HG03354 (cell line): ENCODE measurements around the gene CADPS2.

Source experiments
- ATAC-seq: cut with Tn5 transposase; IDR thresholded peaks from one replicate; pipeline ENCODE4 v1.9.1; 2021; ENCODE audit warnings: mild to moderate bottlenecking; ENCODE audit not compliant: unreplicated experiment, poor library complexity, severe bottlenecking

CADPS2 gene

GRCh38 chr7:122492007-122492406 lies 394.3 kb downstream of the CADPS2 start:
- no peak for ATAC-seq

DNA sequence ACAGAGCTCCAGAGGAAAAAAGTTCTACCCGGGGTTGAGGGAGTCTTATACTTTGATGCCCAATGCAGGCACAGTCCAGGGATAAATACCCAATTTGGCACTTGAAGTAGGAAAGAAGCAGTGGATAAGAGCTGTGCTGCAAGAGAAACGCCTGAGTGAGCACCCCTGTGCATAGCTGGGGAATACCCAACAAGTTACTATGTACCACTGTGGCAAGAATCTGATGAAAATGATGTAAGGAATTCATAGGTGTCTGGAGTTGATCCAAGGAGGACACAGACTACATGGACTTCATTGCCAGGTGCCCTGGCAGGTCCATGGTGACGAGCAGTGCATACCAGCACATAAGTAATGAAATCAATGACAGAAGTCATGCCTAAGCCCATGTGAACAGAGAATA lies 398.0 kb downstream of the CADPS2 start:
- ATAC-seq: no peak

GRCh38 chr7:122487131-122487530 lies 399.1 kb downstream of the CADPS2 start:
- ATAC-seq: no peak

- ATAC-seq: no peak
Observed at GRCh38 chr7:122485856-122486255, 400.4 kb downstream of the CADPS2 start.

DNA sequence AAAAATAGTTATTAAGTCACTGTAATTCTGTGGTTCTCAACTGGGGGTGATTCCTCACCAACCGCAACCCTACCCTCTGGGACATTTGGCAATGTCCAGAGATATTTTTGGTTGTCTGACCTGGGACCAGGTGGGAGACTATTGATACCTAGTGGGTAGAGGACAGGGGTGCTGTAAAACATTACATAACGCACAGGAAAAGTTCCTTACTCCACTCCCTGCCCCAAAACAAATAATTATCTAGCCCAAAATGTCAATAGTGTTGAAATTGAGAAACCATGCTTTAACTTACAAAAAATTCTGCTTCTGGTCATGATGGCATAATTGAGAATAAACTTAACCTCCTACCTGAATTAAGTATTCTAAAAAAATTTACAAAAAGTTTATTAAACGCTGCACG lies 404.0 kb downstream of the CADPS2 start:
- ATAC-seq: no peak

- no peak for ATAC-seq
Observed at GRCh38 chr7:122470859-122471258, 415.4 kb downstream of the CADPS2 start.

DNA sequence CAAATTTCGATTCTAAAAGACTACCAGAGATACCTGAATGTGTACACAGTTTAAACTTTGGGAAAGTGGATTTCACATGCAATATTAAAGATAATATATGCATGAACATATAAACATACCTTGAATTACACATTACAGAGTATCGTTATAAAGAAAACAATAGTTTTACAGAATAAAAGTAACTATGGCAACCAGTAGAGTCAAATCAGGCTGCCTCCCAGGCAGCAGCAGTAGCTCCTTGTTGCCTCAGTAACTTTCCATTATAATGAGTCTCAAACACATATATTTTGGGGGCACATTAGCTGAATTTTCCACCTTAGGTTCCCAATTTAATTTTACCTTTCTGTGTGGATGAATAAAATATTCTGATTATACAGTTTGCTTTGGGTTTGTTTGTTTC lies 417.3 kb downstream of the CADPS2 start:
- no peak for ATAC-seq

DNA sequence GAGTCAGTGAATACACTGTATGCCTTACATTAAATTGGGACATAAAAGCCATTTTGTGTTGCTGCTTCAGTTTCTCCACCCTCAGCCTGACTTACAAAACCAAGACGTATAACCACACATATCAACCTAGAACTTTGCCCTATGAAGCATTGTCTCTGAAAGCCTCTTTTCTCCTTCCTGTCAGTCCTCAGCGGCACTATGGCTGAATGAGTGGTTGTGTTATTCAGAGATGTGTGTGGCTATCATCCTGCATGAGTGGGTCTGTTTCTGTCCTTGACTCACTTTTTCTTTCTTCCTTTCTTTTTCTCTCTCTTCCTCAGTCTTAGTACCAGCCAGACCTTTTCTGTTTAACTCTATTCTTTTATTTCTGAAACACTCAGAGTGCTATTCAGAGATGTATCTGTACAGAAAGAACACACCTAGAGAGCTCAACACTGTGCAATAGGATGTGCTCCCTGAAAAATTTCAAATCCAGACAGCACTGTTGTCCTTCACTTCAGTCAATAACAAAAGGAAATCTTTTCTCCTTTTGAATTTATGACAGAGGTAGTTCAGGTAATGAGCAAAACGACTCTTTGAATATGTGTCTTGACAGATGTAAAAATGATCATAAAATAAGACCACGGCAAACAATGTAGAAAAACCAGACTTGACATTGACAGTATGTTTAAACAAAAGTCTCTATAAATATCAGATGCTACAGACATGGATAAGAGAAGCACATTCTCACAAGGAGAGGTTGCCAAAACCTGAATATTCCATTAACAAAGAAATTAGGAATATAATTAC lies 418.4 kb downstream of the CADPS2 start:
- no peak for ATAC-seq

GRCh38 chr7:122465296-122465695 lies 421.0 kb downstream of the CADPS2 start:
- ATAC-seq: no peak

DNA sequence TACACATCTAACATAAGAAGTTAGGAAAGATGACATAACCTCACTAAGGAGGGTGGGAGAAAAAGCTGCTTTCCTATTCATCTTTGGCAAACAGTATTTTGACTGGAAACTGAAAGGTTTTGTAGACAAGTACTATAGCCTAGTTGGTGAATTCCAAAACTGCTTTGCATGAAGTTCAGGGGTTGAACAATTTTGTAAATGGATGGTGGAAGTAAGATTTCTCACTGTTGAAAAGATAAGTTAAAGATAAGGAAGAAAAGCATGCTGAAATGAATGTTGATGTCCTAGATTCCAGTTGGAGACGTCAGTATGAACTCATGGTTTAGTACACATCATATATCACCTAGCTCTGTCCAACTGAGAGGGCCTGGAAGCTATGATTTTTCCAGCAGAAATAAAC lies 422.6 kb downstream of the CADPS2 start:
- no peak for ATAC-seq

- no peak for ATAC-seq
Observed at GRCh38 chr7:122460936-122461335, 425.3 kb downstream of the CADPS2 start.

GRCh38 chr7:122457969-122458368 lies 428.3 kb downstream of the CADPS2 start:
- ATAC-seq: no peak

DNA sequence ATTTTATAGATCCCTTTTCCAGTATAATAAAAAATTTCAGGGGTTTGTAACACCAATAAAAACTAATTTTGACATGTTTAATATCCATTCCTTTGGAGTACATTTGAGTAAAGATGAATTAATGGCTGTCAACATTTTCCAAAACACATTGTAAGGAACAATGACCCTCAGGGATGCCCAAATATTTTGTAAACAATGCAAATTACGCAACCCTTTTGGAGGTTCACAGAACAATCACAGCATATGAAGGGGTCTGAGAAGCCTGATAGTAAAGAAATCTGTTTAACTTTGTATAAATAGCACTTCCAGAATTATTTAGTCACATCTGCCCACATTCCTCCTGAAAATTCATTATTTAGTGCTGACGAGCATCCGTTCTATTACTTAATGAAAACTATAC lies 428.9 kb downstream of the CADPS2 start:
- ATAC-seq: no peak

DNA sequence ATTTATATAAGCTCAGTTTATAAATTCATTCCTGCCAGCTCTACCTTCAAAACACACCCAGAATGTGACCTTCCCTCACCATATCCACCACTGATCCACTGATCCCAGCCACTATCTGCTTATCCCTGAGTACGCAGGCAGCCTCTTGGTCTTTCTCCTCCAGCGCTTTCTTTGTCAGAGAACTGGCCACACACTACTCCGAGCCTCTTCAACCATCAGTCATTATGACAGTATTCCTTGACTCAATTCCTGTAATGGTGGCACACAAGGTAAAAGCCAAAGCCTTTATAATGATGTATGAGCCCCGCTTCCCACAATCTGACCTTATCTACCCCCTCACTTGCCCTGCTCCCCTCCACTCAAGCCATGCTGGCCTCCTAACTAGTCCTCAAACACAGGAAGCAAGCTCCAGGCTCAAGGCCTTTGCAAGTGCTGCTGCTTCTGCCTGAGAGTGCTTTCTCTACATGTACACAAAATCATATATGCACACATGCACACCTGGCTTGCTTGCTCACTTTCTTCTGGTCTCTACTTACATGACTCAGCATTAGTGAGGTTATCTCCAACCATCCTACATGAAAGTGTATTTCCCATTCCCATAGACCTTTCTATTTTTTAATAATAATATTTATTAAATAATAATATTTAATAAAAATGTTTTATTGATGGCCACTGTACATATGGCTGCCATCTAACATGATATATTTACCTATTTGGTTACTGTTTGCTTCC lies 431.3 kb downstream of the CADPS2 start:
- ATAC-seq: no peak

DNA sequence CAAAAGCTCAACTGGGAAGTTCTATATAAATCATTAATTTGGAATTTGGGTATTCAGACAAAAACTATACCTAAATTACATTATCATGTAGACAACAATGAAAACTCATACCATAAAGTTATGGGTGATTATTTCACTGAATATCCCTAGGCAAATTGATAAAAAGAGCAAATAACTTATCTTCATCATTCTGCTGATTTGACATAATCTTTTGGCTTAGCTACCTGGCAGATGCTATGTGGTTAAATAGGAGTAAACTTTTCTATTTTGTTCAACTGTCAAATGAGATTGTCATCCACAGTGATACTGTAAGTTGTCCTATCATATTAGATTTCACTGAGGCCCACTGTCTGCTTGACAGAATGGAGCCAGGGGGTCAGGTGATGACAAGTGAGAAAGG lies 432.8 kb downstream of the CADPS2 start:
- ATAC-seq: no peak

- ATAC-seq: no peak
Observed at GRCh38 chr7:122448893-122449589, 437.2 kb downstream of the CADPS2 start.

- no peak for ATAC-seq
Observed at GRCh38 chr7:122442929-122443328, 443.3 kb downstream of the CADPS2 start.

- no peak for ATAC-seq
Observed at GRCh38 chr7:122438492-122438891, 447.8 kb downstream of the CADPS2 start.

DNA sequence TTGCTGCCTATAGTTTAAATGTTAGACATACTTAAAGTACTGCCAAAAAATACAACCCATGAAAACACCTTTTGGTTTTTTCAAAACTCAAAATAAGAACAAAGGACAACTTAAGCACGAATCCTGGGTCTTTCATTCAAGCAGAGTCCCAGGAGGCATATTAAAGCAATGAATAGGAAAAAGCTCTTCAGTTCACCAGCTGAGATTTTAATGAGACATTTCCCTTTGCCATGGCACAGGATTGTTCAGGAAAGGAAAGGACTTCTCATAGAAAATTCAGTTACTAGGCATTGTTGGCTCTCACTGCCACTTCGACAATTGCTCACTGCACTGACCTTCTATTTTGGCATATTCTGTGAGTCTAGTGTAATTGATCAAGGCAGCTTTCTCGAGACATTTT lies 448.3 kb downstream of the CADPS2 start:
- no peak for ATAC-seq

- no peak for ATAC-seq
Observed at GRCh38 chr7:122433765-122434164, 452.5 kb downstream of the CADPS2 start.

- ATAC-seq: no peak
Observed at GRCh38 chr7:122430710-122431109, 455.6 kb downstream of the CADPS2 start.
